ENCODE measurements around the gene KLHL2.

- no peak for TF ChIP-seq POLR2AphosphoS5 (IDR thresholded peaks at IDR 0.05; ENCODE audit: low read depth)
- TF ChIP-seq CTCF (IDR thresholded peaks at IDR 0.05; ENCODE audit: insufficient read depth, low read length): no peak
- no peak for TF ChIP-seq SPI1 (IDR thresholded peaks at IDR 0.05; ENCODE audit: borderline replicate concordance, low read depth)
- TF ChIP-seq GABPA (IDR thresholded peaks at IDR 0.05; ENCODE audit: low read depth): no peak
- no peak for TF ChIP-seq REST (IDR thresholded peaks at IDR 0.05; ENCODE audit: insufficient replicate concordance, low read depth)
Measured at GRCh38 chr4:165177725-165178666, 29.4 kb upstream of the KLHL2 start.

Data from HL-60 (cell line).